ENCODE measurements around the gene ARL14.

ARL14 gene

DNA sequence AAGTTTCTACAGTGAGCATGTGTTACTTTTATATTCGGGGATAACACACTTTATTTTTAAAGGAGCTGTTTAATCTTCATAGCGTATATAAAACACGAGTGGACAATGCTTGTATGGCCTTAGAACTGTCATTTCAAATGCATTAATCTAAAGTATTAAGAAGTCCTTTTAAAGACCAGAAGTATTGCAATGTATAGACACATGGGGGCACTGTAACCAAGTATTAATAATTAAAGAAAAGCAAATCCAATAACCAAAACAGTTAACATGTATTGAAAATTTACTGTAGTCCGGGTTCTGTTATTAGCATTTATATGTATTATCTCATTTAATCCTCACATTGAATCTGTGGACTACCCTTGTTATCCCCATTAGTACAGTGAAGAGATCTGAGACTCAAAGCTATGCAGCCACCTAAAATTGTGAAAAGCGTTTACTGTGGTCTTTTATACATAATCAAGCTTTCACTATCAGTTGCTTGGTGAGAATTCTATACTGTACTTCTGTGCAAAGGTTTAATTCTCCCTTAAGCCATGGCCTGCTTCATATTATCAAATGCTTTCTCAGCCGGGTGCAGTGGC, 10.1 kb downstream of the ARL14 start:
- Histone ChIP-seq H3K9me3 (ENCODE audit: insufficient read depth, low read length, severe bottlenecking) (no peaks in the 10 kb centered on the region), H2AFZ (ENCODE audit: low read depth, low read length) (no peak overlapping the region), H3K4me3 (ENCODE audit: low read depth in 1 of 2, low read length in 2 of 2) (no peak overlapping the region), H3K36me3 (ENCODE audit: insufficient read depth, low read length) (no peaks in the 10 kb centered on the region), H3K27me3 (ENCODE audit: insufficient read depth, low read length, poor library complexity) (no peaks in the 10 kb centered on the region), H3K27ac (ENCODE audit: low read length) (no peak overlapping the region), H4K20me1 (ENCODE audit: insufficient read depth, low read length) (no peaks in the 10 kb centered on the region), H3K4me1 (ENCODE audit: insufficient read depth, low read length) (no peaks in the 10 kb centered on the region), H3K9ac (ENCODE audit: low read depth, low read length) (no peak overlapping the region), H3K79me2 (ENCODE audit: insufficient read depth, low read length) (no peaks in the 10 kb centered on the region), H3K4me2 (ENCODE audit: insufficient read depth, low read length) (no peak overlapping the region)
- ATAC-seq (ENCODE audit: insufficient read depth, low read depth) (peak; percentile 53; the same call in 1 of the 3 replicates), DNase-seq (no peak)
- no peak for TF ChIP-seq EZH2 (IDR thresholded peaks at IDR 0.05; ENCODE audit: borderline replicate concordance, low read depth, low read length, severe bottlenecking)
- TF ChIP-seq, protein P1, sequence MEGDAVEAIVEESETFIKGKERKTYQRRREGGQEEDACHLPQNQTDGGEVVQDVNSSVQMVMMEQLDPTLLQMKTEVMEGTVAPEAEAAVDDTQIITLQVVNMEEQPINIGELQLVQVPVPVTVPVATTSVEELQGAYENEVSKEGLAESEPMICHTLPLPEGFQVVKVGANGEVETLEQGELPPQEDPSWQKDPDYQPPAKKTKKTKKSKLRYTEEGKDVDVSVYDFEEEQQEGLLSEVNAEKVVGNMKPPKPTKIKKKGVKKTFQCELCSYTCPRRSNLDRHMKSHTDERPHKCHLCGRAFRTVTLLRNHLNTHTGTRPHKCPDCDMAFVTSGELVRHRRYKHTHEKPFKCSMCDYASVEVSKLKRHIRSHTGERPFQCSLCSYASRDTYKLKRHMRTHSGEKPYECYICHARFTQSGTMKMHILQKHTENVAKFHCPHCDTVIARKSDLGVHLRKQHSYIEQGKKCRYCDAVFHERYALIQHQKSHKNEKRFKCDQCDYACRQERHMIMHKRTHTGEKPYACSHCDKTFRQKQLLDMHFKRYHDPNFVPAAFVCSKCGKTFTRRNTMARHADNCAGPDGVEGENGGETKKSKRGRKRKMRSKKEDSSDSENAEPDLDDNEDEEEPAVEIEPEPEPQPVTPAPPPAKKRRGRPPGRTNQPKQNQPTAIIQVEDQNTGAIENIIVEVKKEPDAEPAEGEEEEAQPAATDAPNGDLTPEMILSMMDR (IDR thresholded peaks at IDR 0.05; ENCODE audit: borderline replicate concordance, extremely low read depth, low read length, poor library complexity, severe bottlenecking), result peak; percentile 62

DNA sequence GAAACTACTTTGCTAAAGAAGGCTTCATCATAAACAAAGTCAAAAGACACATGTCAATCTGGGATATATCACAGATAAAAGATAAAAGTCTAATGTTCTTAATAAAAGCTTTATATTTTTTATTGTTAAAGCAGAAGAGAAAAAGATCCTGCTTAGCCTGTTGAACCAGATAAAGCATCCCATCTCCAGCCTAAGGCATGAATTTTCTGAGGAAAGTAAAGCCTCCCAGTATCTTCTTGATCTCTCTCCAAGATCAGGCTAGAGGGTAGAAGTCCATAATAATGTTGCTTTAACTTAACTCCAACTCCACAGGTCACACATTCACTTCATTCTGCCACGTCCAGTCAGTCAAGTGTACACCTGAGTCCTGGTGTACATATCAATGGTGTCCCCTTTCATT, 14.2 kb downstream of the ARL14 start:
- ATAC-seq (ENCODE audit: insufficient read depth, low read depth), result no peak
- Histone ChIP-seq H3K36me3 (ENCODE audit: insufficient read depth, low read length) (no peaks in the 10 kb centered on the region), H2AFZ (ENCODE audit: low read depth, low read length) (no peak overlapping the region), H3K4me3 (ENCODE audit: low read depth in 1 of 2, low read length in 2 of 2) (no peak overlapping the region), H3K79me2 (ENCODE audit: insufficient read depth, low read length) (no peaks in the 10 kb centered on the region), H3K27ac (ENCODE audit: low read length) (no peak overlapping the region), H4K20me1 (ENCODE audit: insufficient read depth, low read length) (no peaks in the 10 kb centered on the region), H3K9me3 (ENCODE audit: insufficient read depth, low read length, severe bottlenecking) (no peaks in the 10 kb centered on the region), H3K4me1 (ENCODE audit: insufficient read depth, low read length) (no peaks in the 10 kb centered on the region), H3K9ac (ENCODE audit: low read depth, low read length) (no peak overlapping the region), H3K27me3 (ENCODE audit: insufficient read depth, low read length, poor library complexity) (no peaks in the 10 kb centered on the region), H3K4me2 (ENCODE audit: insufficient read depth, low read length) (no peak overlapping the region)
- no peak for DNase-seq
- TF ChIP-seq, protein P1 (IDR thresholded peaks at IDR 0.05; ENCODE audit: borderline replicate concordance, extremely low read depth, low read length, poor library complexity, severe bottlenecking), result no peak
- TF ChIP-seq EZH2 (IDR thresholded peaks at IDR 0.05; ENCODE audit: borderline replicate concordance, low read depth, low read length, severe bottlenecking), result no peak

DNA sequence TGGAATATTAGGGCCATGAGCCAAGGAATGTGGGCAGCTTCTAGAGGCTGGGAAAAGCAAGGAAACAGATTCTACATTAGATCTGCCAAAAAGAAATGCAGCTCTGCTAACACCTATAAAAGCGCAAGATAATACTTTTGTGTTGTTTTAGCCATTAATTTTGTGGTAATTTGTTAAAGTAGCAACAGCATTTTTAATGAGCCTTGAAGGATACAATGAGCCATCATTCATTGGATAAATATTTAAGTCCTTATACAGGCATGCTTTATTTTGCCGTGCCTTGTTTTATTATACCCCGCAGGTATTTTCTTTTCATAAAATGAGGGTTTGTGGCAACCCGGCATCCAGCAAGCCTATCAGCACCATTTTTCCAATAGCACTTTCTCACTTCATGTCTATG, 15.0 kb downstream of the ARL14 start:
- TF ChIP-seq EZH2 (IDR thresholded peaks at IDR 0.05; ENCODE audit: borderline replicate concordance, low read depth, low read length, severe bottlenecking), result no peak
- TF ChIP-seq, protein P1 (IDR thresholded peaks at IDR 0.05; ENCODE audit: borderline replicate concordance, extremely low read depth, low read length, poor library complexity, severe bottlenecking), result no peak
- Histone ChIP-seq H3K9ac (ENCODE audit: low read depth, low read length) (no peak overlapping the region), H3K27me3 (ENCODE audit: insufficient read depth, low read length, poor library complexity) (no peaks in the 10 kb centered on the region), H3K4me2 (ENCODE audit: insufficient read depth, low read length) (no peak overlapping the region), H3K9me3 (ENCODE audit: insufficient read depth, low read length, severe bottlenecking) (no peaks in the 10 kb centered on the region), H2AFZ (ENCODE audit: low read depth, low read length) (no peak overlapping the region), H3K36me3 (ENCODE audit: insufficient read depth, low read length) (no peaks in the 10 kb centered on the region), H3K4me3 (ENCODE audit: low read depth in 1 of 2, low read length in 2 of 2) (no peak overlapping the region), H3K4me1 (ENCODE audit: insufficient read depth, low read length) (no peaks in the 10 kb centered on the region), H3K79me2 (ENCODE audit: insufficient read depth, low read length) (no peaks in the 10 kb centered on the region), H3K27ac (ENCODE audit: low read length) (no peak overlapping the region), H4K20me1 (ENCODE audit: insufficient read depth, low read length) (no peaks in the 10 kb centered on the region)
- ATAC-seq (ENCODE audit: insufficient read depth, low read depth) (no peak), DNase-seq (no peak)
